Bone marrow (tissue), 2 donors: ENCODE data around the gene CSTPP1.
"Not testable (repeated sequence)": the region's sequence is repeated elsewhere in the genome, so short reads cannot be mapped to it uniquely, and the experiment has no call there.

Experiments
- DNase-seq, 2 donors: peaks; one replicate each; lab custom pipeline; 2025; lab: John Stamatoyannopoulos, UW

CSTPP1 gene

GRCh38 chr11:47099918-47100315 is 163.4 kb downstream of the CSTPP1 start:
- no peak for DNase-seq

GRCh38 chr11:47101406-47101805 is 164.8 kb downstream of the CSTPP1 start:
- DNase-seq: no peak

- DNase-seq: no peak
Observed at GRCh38 chr11:47104261-47104950, 167.8 kb downstream of the CSTPP1 start.

GRCh38 chr11:47105541-47105940 is 169.0 kb downstream of the CSTPP1 start:
- DNase-seq: no peak

- no peak for DNase-seq
Observed at GRCh38 chr11:47105974-47106373, 169.4 kb downstream of the CSTPP1 start.

- no peak for DNase-seq
Observed at GRCh38 chr11:47106798-47107411, 170.3 kb downstream of the CSTPP1 start.

GRCh38 chr11:47107744-47108143 is 171.2 kb downstream of the CSTPP1 start:
- DNase-seq: no peak

- DNase-seq: no peak
Observed at GRCh38 chr11:47108214-47108613, 171.7 kb downstream of the CSTPP1 start.

- no peak for DNase-seq
Observed at GRCh38 chr11:47109051-47109726, 172.6 kb downstream of the CSTPP1 start.

GRCh38 chr11:47109727-47110246 is 173.2 kb downstream of the CSTPP1 start:
- DNase-seq: no peak

GRCh38 chr11:47111318-47111804 is 174.8 kb downstream of the CSTPP1 start:
- no peak for DNase-seq

GRCh38 chr11:47112941-47113340 is 176.4 kb downstream of the CSTPP1 start:
- not testable (repeated sequence) for DNase-seq

- not testable (repeated sequence) for DNase-seq
Observed at GRCh38 chr11:47118958-47119688, 182.6 kb downstream of the CSTPP1 start.

GRCh38 chr11:47121056-47121455 is 184.5 kb downstream of the CSTPP1 start:
- DNase-seq: no peak

- DNase-seq: no peak
Observed at GRCh38 chr11:47121731-47122130, 185.2 kb downstream of the CSTPP1 start.

- DNase-seq: no peak
Observed at GRCh38 chr11:47123094-47123493, 186.5 kb downstream of the CSTPP1 start.

GRCh38 chr11:47124675-47125074 is 188.1 kb downstream of the CSTPP1 start:
- DNase-seq: no peak

GRCh38 chr11:47125083-47125482 is 188.5 kb downstream of the CSTPP1 start:
- DNase-seq: no peak

- no peak for DNase-seq
Observed at GRCh38 chr11:47127213-47127612, 190.7 kb downstream of the CSTPP1 start.

GRCh38 chr11:47130543-47130942 is 194.0 kb downstream of the CSTPP1 start:
- no peak for DNase-seq

- no peak for DNase-seq
Observed at GRCh38 chr11:47131136-47131535, 194.6 kb downstream of the CSTPP1 start.

- no peak for DNase-seq
Observed at GRCh38 chr11:47132490-47132889, 195.9 kb downstream of the CSTPP1 start.
